Psoas muscle (tissue), 8 donors: Measurements from ENCODE around the gene DPP10. TPM values are rescaled to one million over a fixed set of nuclear protein-coding genes. Genes with fewer than 3 reads are reported as not detected.

ENCODE experiments used
- ATAC-seq, 4 donors: fragments of 200-7000 bp; cut with Tn5 transposase; one replicate each; pipeline ENCODE4 v1.9.1; 2020; ENCODE audit warnings: moderate library complexity in 3 of 4, mild to moderate bottlenecking in 2 of 4
- DNase-seq, 2 donors: peaks; one replicate each; pipeline ENCODE4 v3.0.0-alpha.2; 2020
- H3K27ac ChIP-seq: fragments of 200-600 bp; one replicate; pipeline ENCODE4 v1.8.0; 2022
- H3K27me3 ChIP-seq, 3 donors: fragments of 200-600 bp in 1 of 3; one replicate each; pipeline versions ENCODE4 v1.6.1 to v1.8.0; 2013 to 2022; ENCODE audit warnings: low read length in 2 of 3, mild to moderate bottlenecking in 2 of 3, moderate library complexity in 1 of 3; ENCODE audit not compliant: insufficient read depth in 3 of 3
- H3K36me3 ChIP-seq, 2 donors: fragments of 200-600 bp in 1 of 2; one replicate each; pipeline versions ENCODE4 v1.6.1 to v1.8.0; 2013 to 2022; ENCODE audit warnings: low read depth in 1 of 2, mild to moderate bottlenecking in 1 of 2, moderate library complexity in 1 of 2; ENCODE audit not compliant: insufficient read depth in 1 of 2
- H3K4me1 ChIP-seq: fragments of 200-600 bp; one replicate; pipeline ENCODE4 v1.8.0; 2022
- H3K4me3 ChIP-seq: fragments of 200-600 bp; one replicate; pipeline ENCODE4 v1.8.0; 2022; ENCODE audit warnings: mild to moderate bottlenecking
- H3K9me3 ChIP-seq: fragments of 200-600 bp; one replicate; pipeline ENCODE4 v1.8.0; 2022
- WGBS, 3 donors: extraction: QIAGEN DNeasy Blood & Tissue Kit; methylation state at CpG; one replicate each; pipeline versions ENCODE4 v1.1.6 to v1.1.7; 2013; 5-methylcytosine and 5-hydroxymethylcytosine counted together
- intact Hi-C, 2 donors: fragments of 100-400 bp; cut with DNase I; formaldehyde crosslinking; loops; one replicate each; pipeline versions ENCODE4 v1.11.0 to v1.14.2; 2022
- polyA plus RNA-seq, 3 donors: library from polyadenylated mRNA; stranded (reverse); fragments of 200-250 nt; gene quantifications; one replicate each; pipeline ENCODE4 v1.2.3, GENCODE V29; 2013
- total RNA-seq, 4 donors: library from RNA; stranded (reverse); fragmentation: NEBNext Ultra II Directional in 2 of 4; extraction: Animal tissue kit (Norgen Biotek cat#: 25700) in 2 of 4; gene quantifications; one replicate each; pipeline versions ENCODE4 v1.2.1 to v1.2.4, GENCODE V29; 2021 to 2023
- TF ChIP-seq, protein P1 (sequence below): fragments of 200-600 bp; IDR thresholded peaks from one replicate; pipeline ENCODE4 v1.8.0; 2022; ENCODE audit warnings: antibody characterized with exemption
- donor health status: healthy with polysubstance abuse.
- donor health status: DM: no; HTN: no; CAD: no; lungs with moderate emphysema.
- donor health status: Bipolar disorder and iron deficiency.
- donor health status: healthy.
- donor health status: DM: yes; HTN: yes; CAD: no.
- donor health status: DM: no; HTN: no; CAD: no.
- donor health status: DM: no; HTN: no; CAD: no.
- donor health status: DM: yes; HTN: yes; CAD: no.

Gene DPP10
- total and polyA plus RNA-seq, 7 donors, result 0.01 to 0.11 TPM; not detected in 5

DNA sequence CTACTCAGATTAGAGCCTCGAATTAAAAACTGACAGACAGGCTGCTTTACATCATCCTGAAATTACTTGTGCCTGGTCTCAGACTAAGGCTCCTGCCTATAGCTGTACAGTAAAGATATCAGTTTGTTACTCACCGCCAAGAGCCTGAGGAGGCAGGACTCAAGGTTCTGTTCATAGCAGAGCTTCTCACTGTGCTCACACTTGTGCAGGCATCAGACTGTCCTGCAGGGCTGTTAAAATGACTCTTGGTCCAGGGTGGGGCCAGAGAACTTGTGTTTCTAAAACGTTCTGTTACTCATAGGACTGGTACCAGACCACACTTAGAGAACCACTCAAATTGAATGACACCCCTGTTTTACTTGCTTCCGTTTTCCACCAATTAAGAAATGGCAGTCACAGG lies 310.0 kb downstream of the DPP10 start:
- intact Hi-C loops, result no loop called here
- H3K27me3 ChIP-seq, result no peaks in the 10 kb centered on the region
- H3K27ac ChIP-seq, result no peak overlapping the region
- no peaks in the 10 kb centered on the region for H3K9me3 ChIP-seq
- no peak for DNase-seq
- 62 to 74% (median 70%) methylated on average over 4 of the region's 4 CpGs for WGBS, 3 donors
- TF ChIP-seq, protein P1, sequence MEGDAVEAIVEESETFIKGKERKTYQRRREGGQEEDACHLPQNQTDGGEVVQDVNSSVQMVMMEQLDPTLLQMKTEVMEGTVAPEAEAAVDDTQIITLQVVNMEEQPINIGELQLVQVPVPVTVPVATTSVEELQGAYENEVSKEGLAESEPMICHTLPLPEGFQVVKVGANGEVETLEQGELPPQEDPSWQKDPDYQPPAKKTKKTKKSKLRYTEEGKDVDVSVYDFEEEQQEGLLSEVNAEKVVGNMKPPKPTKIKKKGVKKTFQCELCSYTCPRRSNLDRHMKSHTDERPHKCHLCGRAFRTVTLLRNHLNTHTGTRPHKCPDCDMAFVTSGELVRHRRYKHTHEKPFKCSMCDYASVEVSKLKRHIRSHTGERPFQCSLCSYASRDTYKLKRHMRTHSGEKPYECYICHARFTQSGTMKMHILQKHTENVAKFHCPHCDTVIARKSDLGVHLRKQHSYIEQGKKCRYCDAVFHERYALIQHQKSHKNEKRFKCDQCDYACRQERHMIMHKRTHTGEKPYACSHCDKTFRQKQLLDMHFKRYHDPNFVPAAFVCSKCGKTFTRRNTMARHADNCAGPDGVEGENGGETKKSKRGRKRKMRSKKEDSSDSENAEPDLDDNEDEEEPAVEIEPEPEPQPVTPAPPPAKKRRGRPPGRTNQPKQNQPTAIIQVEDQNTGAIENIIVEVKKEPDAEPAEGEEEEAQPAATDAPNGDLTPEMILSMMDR, result no peak
- no peaks in the 10 kb centered on the region for H3K36me3 ChIP-seq
- H3K4me3 ChIP-seq, result no peak overlapping the region
- no peak for ATAC-seq
- H3K4me1 ChIP-seq, result no peaks in the 10 kb centered on the region

DNA sequence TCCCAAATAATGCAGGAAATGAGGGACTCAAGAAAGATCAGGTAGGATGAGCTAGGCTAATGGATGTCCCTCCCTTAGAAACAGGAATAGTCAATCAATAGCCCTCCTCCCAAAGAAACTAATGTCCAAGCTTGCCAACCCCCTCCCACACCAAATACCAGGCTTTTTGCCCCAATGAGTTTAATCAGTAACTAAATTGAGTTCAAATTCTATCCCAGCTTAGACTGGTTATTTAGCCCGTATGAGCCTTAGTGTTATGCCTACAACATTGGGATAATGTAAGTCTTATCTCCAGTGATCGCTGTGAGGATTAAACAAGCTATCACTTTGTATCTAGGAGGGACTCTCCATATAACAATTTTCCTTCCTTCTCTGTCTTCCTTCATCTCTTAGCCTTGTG lies 310.7 kb downstream of the DPP10 start:
- H3K9me3 ChIP-seq, result no peaks in the 10 kb centered on the region
- H3K27ac ChIP-seq, result no peak overlapping the region
- no peaks in the 10 kb centered on the region for H3K36me3 ChIP-seq
- H3K4me3 ChIP-seq, result no peak overlapping the region
- ATAC-seq (no peak), DNase-seq (no peak)
- H3K27me3 ChIP-seq, result no peaks in the 10 kb centered on the region
- intact Hi-C loops, result no loop called here
- TF ChIP-seq, protein P1, result no peak
- 89 to 92% (median 90%) methylated on average over 2 of the region's 2 CpGs for WGBS, 3 donors
- no peaks in the 10 kb centered on the region for H3K4me1 ChIP-seq

DNA sequence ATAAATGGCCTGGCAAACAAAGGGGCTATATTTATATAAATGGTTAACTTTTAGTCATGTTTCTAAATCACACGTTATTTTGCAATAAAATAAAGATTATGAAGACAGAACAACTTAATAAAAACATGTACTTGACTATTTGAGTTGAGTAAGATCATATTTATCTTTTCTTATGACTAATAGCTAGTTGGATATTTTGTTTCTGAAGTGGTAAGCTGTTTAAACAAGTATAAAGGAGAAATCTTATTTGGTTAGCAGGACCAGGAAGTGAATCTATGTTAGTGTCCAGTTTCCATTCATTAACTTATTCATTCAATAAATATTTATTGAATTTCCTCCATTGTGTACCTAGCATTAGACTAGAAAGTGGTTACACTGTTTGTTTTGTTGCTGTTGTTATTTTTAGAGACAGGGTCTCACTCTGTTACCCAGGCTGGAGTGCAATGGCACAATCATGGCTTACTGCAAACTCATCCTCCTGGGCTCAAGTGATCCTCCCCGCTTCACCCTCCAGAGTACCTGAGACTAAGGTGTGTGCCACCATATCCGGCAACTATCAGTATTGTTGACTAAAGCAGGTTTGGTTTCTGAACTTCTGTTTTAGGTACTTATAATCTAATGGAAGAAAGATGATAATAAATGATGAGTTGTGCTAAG lies 312.6 kb downstream of the DPP10 start:
- 69 to 71% (median 70%) methylated on average over 3 of the region's 3 CpGs for WGBS, 3 donors
- no peaks in the 10 kb centered on the region for H3K9me3 ChIP-seq
- H3K27me3 ChIP-seq, result no peaks in the 10 kb centered on the region
- DNase-seq (no peak), ATAC-seq (no peak)
- H3K27ac ChIP-seq, result no peak overlapping the region
- no peaks in the 10 kb centered on the region for H3K36me3 ChIP-seq
- no peaks in the 10 kb centered on the region for H3K4me1 ChIP-seq
- intact Hi-C loops, result no loop called here
- no peak overlapping the region for H3K4me3 ChIP-seq
- TF ChIP-seq, protein P1, result no peak

DNA sequence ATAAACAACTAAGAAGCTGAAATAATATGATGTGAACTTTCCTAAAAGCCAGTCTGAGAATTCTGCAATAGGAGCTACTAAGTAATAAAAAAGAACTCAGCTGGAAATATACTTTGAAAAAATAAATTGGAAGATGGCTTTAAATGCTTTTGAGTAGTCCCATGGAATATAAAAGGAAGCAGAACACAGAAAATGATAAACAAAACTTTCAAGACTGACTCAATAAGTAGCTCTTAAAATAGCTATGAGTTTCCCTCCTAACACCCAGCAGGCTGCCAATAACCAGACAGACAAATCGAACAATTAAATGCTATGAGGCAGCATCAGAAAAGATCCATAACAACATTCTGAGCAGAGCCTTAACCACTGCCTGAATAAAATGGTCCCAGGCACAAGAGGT lies 319.9 kb downstream of the DPP10 start:
- DNase-seq (no peak), ATAC-seq (no peak)
- 54 to 71% (median 69%) methylated on average over 1 of the region's 1 CpG for WGBS, 3 donors
- Histone ChIP-seq H3K4me1 (no peaks in the 10 kb centered on the region), H3K4me3 (no peak overlapping the region), H3K27me3 (no peaks in the 10 kb centered on the region), H3K36me3 (no peaks in the 10 kb centered on the region), H3K27ac (no peak overlapping the region), H3K9me3 (no peaks in the 10 kb centered on the region)
- TF ChIP-seq, protein P1, result no peak
- intact Hi-C loops, result no loop called here

DNA sequence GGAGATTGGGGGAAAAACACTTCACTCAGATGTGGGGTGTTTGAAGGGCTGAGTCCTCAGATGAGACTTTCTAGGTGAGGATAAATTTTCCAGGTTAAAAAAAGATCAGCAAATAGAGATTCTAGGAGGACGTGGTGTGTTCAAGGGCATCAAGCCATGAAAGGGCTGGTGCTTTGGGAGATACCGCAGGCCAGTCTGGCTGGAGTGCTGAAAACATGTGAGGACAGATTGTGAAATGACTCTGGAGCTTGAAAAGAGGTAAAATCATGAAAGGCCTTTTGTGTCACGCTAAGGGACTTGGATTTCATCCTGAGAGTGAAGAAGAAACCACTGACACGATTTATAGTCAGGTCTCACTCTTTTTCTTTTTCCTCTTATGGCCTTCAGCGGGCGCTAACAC lies 320.5 kb downstream of the DPP10 start:
- ATAC-seq (no peak), DNase-seq (no peak)
- Histone ChIP-seq H3K4me3 (no peak overlapping the region), H3K9me3 (no peaks in the 10 kb centered on the region), H3K4me1 (no peaks in the 10 kb centered on the region), H3K27me3 (no peaks in the 10 kb centered on the region), H3K27ac (no peak overlapping the region), H3K36me3 (no peaks in the 10 kb centered on the region)
- TF ChIP-seq, protein P1, result no peak
- 55 to 70% (median 58%) methylated on average over 6 of the region's 6 CpGs for whole genome bisulfite sequencing, 3 donors
- intact Hi-C loops, result no loop called here
